Measurements from ENCODE around the gene MR1.

DNA sequence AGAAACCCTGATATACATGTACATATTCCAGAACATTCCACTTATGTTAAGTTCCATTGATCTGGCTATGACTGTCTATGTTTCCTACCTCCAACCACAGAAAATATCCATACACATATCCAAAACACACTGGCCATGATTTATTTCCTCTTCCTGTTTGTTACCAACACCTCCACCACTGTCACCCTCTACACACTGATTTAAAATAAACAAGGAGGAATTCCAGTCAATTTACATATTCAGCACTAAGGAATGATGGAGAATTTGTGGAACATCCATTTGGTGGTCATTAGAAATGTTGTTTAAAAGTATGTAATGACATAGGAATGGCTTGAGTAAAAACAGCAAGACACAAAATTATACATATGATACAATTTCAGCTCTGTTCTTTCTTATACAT lies 5.6 kb upstream of the MR1 start:
- TF ChIP-seq, protein P1, sequence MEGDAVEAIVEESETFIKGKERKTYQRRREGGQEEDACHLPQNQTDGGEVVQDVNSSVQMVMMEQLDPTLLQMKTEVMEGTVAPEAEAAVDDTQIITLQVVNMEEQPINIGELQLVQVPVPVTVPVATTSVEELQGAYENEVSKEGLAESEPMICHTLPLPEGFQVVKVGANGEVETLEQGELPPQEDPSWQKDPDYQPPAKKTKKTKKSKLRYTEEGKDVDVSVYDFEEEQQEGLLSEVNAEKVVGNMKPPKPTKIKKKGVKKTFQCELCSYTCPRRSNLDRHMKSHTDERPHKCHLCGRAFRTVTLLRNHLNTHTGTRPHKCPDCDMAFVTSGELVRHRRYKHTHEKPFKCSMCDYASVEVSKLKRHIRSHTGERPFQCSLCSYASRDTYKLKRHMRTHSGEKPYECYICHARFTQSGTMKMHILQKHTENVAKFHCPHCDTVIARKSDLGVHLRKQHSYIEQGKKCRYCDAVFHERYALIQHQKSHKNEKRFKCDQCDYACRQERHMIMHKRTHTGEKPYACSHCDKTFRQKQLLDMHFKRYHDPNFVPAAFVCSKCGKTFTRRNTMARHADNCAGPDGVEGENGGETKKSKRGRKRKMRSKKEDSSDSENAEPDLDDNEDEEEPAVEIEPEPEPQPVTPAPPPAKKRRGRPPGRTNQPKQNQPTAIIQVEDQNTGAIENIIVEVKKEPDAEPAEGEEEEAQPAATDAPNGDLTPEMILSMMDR (IDR thresholded peaks at IDR 0.05): no peak
- TF ChIP-seq POLR2A (IDR thresholded peaks at IDR 0.05): no peak

Data from heart left ventricle (tissue), 13 donors.